UCSD-AML1 (cell line): ENCODE data around the gene RAPGEF5.
A peak's percentile ranks its signal among the peaks of the same experiment; 100 is the strongest.

ENCODE experiments used
- DNase-seq: peaks from one replicate; lab custom pipeline; 2025; ENCODE audit not compliant: unreplicated experiment; lab: John Stamatoyannopoulos, UW

The RAPGEF5 gene

GRCh38 chr7:22356701-22357310 is at the start of gene RAPGEF5:
TSS of gene RAPGEF5 (minus strand) at chr7:22357154. CDS start at chr7:22357060, 94 bp downstream.
- no peak for DNase-seq

- no peak for DNase-seq
Measured at GRCh38 chr7:22406715-22407114, 49.8 kb upstream of the RAPGEF5 start.

GRCh38 chr7:22404421-22405023 is 47.6 kb upstream of the RAPGEF5 start:
- DNase-seq = no peak

GRCh38 chr7:22403344-22403743 is 46.4 kb upstream of the RAPGEF5 start:
- no peak for DNase-seq

GRCh38 chr7:22402250-22402649 is 45.3 kb upstream of the RAPGEF5 start:
- DNase-seq = peak; percentile 6

- DNase-seq = no peak
Measured at GRCh38 chr7:22400936-22401553, 44.1 kb upstream of the RAPGEF5 start.

GRCh38 chr7:22400150-22400814 is 43.3 kb upstream of the RAPGEF5 start:
- DNase-seq = no peak

- DNase-seq = no peak
Measured at GRCh38 chr7:22399546-22399945, 42.6 kb upstream of the RAPGEF5 start.

- DNase-seq = no peak
Measured at GRCh38 chr7:22399091-22399490, 42.1 kb upstream of the RAPGEF5 start.

- no peak for DNase-seq
Measured at GRCh38 chr7:22397981-22398380, 41.0 kb upstream of the RAPGEF5 start.

GRCh38 chr7:22395222-22395621 is 38.3 kb upstream of the RAPGEF5 start:
- no peak for DNase-seq

GRCh38 chr7:22394739-22395138 is 37.8 kb upstream of the RAPGEF5 start:
- DNase-seq = no peak

GRCh38 chr7:22393913-22394729 is 37.2 kb upstream of the RAPGEF5 start:
- no peak for DNase-seq

- DNase-seq = no peak
Measured at GRCh38 chr7:22390516-22390915, 33.6 kb upstream of the RAPGEF5 start.

GRCh38 chr7:22389892-22390291 is 32.9 kb upstream of the RAPGEF5 start:
- no peak for DNase-seq

- DNase-seq = no peak
Measured at GRCh38 chr7:22387583-22387982, 30.6 kb upstream of the RAPGEF5 start.

GRCh38 chr7:22386865-22387264 is 29.9 kb upstream of the RAPGEF5 start:
- DNase-seq = no peak

GRCh38 chr7:22386206-22386858 is 29.4 kb upstream of the RAPGEF5 start:
- DNase-seq = no peak

GRCh38 chr7:22385326-22385725 is 28.4 kb upstream of the RAPGEF5 start:
- DNase-seq = no peak

- DNase-seq = no peak
Measured at GRCh38 chr7:22380333-22380732, 23.4 kb upstream of the RAPGEF5 start.
